Stimulated activated CD8-positive, alpha-beta memory T cell treated with anti-CD3 and anti-CD28 coated beads, Interleukin-12 subunit alpha, Interleukin-12 subunit beta, amount 100 ng/mL, for 24 hours (primary cell): Measurements from ENCODE around the gene KRT31.
"Not testable (repeated sequence)": the region's sequence is repeated elsewhere in the genome, so short reads cannot be mapped to it uniquely, and the experiment has no call there.

Source experiments
- DNase-seq: peaks from one replicate; pipeline ENCODE4 v3.0.0-alpha.2; 2020; ENCODE audit errors: extremely low read depth

The KRT31 gene

DNA sequence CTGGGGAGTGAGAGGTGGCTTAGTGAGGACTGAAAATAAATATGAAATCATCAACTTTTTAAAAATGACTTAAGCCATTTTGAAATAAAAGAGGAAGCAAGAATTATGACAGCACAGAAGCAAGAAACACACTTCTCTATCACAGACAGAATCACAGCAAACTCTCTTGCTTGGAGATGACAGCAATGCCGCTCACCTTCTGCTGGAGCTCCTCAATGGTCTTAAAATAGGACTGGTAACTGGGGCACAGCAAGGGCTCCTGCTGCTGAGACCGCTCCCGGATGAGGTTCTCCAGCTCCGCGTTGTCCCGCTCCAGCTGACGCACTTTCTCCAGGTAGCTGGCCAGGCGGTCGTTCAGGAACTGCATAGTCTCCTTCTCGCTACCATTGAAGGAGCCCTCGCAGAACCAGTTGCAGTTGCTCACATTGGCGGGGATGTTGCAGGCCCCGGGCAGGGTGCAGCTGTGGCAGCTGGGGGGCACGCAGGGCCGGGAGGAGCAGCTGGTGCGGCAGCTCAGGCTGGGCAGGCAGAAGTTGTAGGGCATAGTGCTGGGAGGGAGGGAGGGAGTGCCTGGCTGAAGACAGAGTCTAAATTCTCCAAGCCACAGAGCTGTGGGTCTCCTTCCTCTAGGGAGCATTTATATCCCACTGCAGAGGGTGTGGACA is at the start of gene KRT31:
Gene KRT31, minus strand, starts transcription at position 613 of the 665 bp plus-strand sequence. Its CDS starts 69 bp downstream, at position 544.
- DNase-seq = no peak

GRCh38 chr17:41446806-41447205 is 49.4 kb upstream of the KRT31 start:
- no peak for DNase-seq

GRCh38 chr17:41444640-41445039 is 47.2 kb upstream of the KRT31 start:
- no peak for DNase-seq

- no peak for DNase-seq
These were observed 46.8 kb upstream of the KRT31 start for GRCh38 chr17:41444186-41444585.

DNA sequence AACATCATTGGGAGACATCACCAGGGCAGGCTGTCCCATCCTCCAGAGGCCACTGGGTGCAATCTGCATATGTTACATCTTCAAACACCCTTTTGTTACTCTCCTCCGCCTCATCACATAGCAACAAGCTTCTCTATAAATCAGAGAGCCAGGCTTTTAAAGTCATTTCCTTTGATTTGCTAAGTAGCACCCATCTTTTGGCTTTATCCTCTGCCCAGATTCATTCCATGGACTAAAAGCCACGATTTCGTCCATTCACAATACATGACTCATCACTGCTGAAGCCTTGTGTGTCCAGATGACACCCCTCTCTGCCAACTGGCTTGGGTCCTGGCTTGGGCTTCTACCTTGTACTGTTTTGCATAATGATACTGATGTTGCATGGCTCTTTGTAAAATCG is 45.3 kb upstream of the KRT31 start:
- DNase-seq = no peak

DNA sequence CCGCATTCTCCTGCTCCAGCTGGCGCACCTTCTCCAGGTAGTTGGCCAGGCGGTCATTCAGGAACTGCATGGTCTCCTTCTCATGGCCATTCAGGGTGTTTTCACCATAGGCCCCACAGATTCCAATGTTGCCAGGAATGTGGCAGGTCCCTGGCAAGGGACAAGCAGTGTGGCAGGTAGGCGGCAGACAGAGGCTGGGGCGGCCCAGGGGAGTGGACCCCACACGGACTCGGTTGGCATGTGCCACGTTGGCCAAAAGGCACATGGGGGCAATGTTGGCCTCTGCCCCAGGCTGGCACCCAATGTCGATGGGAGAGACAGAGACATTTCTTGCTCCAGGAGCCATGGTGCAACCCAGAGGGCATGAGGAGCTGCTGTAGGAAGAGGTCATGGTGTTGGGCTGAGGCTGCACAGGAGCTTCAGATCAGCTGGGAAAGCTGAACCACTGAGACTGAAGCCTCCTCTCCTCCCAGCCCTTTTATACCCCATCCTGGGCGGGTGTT is 43.2 kb upstream of the KRT31 start, which contains the start of gene KRT38:
Gene KRT38, minus strand, starts transcription at position 453 of the 503 bp plus-strand sequence. Its CDS starts 62 bp downstream, at position 391.
- DNase-seq = no peak

DNA sequence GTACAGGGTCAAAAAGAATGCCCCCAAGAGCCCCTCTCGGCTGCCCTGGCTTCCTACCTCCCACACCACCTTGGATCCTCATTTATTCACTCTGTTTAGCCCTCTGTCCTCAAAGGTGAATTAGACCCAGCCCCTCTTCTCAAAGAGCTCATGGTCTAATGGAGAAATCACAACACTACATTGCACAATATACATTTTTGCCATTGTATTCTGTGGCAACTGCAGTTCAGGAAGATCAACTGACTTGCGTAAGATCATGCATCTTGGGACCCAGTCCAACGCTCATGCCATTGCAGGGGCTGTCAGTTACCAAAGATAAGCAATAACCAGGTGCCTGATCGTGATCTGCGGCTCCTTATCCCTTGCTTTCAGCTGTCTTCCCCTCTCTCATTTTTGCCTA is 42.0 kb upstream of the KRT31 start:
- DNase-seq = no peak

DNA sequence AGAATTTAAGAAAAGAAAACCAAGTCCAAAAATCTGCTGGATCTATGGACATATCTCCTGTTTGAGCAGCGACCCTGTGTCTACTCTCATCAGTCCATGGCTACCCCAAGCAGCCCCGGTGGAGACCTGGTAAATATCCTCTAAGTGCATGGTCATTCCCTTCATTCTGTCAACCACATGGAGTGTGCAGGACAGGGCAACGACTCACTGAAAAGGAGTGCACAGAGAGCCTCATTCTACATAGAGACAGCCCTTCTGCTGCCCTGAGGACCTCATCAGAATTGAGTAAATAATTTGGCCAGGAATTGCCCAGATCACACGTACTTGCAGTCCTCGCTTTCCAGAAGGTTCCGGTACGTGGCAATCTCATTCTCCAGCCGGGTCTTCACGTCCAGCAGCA is 40.4 kb upstream of the KRT31 start:
- DNase-seq = no peak

DNA sequence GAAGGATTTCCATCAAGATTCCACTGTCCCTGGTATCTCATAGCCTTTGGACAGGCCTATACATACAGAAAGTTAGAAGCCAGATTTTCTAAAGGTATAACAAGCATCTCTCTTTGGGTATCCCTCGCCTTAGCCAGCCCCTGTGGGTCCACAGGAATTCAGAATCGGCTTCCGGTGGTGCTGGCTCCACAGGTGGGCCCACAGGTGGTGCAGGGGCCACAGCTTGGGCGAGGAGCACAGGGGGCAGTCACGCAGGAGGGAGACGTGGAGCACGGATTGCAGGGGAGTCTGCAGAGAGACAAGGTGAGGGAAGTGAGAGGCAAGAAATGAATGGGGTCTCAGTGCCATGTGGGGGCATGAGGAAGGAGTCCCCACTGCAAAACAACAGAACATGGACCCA is 39.8 kb upstream of the KRT31 start:
- DNase-seq = no peak

DNA sequence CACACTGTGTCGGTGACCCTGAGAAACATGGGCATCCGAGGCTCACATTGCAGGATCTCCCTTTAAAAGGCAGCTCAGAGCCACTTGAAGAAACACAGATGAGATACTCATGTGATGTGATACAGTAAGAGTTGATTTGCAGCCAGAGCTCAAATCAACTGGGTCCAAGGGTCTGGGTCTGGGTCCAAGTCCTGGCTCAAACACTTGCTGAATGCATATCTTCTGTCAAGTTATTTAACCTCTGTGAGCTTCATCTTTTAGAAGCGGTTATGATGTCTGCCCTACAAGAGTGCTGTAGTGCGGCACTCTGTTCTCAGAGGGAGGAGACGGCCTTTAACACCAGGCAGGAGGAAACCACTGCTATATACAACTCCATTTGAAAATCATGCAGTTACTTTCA is 37.0 kb upstream of the KRT31 start:
- DNase-seq = no peak

DNA sequence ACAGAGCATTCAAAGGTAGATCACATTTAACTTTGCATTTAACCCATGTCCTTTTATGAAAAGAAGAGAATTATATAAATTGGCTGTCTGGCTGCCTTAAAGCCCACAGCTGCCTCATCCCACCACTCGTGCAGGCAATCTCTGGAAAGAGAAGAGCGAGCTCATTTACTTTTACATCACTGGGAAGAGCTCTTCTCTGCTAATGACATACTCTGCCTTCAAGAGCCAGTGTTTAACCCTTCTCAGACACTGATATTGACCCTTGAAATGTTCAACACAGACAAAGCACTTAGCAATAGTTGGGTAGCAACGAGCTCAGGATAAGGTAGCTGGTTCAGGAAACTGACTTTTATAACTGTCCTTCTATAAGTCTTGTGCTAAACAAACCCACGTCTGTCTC is 36.6 kb upstream of the KRT31 start:
- no peak for DNase-seq

- DNase-seq = no peak
These were observed 36.2 kb upstream of the KRT31 start for GRCh38 chr17:41433586-41433985.

DNA sequence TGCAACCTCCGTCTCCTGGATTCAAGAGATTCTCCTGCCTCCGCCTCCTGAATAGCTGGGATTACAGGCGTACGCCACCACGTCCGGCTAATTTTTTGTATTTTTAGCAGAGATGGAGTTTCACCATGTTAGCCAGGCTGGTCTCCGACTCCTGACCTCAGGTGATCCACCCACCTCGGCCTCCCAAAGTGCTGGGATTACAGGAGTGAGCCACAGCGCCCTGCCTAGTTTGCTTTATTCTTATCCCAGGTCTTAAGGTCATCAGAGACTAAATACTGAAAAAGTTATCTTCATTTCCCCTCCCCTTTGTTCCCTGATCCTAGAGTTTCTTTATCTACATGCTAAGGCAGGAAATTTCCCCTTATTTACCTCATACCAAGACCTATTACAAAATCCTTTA is 33.0 kb upstream of the KRT31 start:
- not testable (repeated sequence) for DNase-seq

DNA sequence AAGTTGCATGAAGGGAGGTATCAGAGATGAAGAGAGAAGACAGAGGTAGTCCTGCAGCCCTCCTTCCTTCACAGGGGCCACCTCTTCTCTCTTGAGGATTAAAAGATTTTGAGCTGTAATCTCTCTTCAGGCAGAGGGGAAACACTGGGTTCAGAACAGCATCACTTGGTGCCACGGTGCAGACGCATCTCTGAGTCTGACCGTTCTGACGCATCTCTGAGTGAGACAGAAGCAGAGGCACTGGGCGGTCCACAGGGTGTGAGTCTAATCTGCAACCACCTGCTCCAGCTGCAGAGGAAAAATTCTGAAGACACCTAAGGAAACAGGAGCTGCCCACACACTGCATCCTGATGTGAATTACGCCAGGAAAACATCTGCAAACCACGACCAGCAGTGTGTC is 32.3 kb upstream of the KRT31 start:
- no peak for DNase-seq

- DNase-seq = no peak
These were observed 31.3 kb upstream of the KRT31 start for GRCh38 chr17:41428591-41429291.

GRCh38 chr17:41424111-41424635 is 26.8 kb upstream of the KRT31 start, which contains the start of gene KRT37:
KRT37 (minus strand) TSS chr17:41424585; CDS start chr17:41424523, 62 bp downstream.
- DNase-seq = no peak

DNA sequence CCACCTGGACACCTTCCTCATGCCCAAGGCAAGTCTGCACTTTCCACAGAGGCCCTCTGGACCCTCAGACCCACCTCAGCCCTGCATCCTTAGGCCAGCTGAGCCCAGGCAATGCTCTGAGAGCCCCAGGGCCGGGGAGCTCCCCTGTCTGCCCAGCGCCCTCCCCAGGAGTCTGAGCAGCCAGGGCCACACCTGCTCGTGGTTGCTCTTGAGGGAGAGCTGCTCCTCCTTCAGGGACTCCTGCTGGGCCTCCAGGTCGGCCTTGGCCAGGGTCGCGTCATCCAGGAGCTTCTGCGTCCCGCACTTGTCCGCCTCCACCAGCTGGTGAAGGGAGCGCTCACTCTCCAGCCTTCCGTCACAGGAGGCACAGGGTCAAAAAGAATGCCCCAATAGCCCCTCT is 25.2 kb upstream of the KRT31 start:
- DNase-seq = not testable (repeated sequence)

DNA sequence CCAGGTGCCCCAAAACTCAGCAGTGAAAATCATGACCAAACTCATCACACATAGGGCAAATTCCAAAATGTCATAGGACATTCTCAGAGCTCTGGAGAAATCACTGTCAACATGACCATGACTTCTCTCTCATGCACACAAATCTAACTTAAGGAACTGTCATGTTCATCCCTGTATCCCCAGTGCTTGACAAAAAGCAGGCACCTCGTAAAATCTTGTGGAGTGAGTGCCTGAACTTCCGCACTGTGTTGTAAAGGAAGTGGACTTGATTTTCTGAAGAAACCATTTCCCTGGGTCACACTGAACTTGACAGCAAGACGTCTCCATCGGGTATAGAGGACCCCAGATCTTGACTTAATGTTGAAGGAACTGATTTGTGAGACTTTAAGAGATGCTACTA is 24.2 kb upstream of the KRT31 start:
- no peak for DNase-seq

- no peak for DNase-seq
These were observed 23.7 kb upstream of the KRT31 start for GRCh38 chr17:41421116-41421515.

DNA sequence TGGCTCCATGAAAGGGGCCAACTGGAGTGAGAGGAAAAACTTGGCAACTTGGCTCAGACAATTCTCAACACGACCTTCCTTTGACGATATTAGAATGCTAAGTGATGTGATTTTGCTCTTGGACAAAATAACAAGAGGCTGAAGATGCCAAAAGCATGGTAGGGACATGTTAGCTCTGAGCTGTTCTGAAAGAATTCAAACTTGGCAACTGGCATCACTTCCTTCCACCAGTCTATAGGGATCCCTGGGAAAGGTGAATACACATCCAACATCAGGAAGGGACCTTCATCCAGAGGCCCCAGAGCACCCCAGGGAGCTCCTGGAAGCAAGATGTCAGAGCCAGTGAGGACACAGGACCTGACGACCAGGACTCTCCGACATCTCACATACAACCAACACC is 22.7 kb upstream of the KRT31 start:
- DNase-seq = no peak

DNA sequence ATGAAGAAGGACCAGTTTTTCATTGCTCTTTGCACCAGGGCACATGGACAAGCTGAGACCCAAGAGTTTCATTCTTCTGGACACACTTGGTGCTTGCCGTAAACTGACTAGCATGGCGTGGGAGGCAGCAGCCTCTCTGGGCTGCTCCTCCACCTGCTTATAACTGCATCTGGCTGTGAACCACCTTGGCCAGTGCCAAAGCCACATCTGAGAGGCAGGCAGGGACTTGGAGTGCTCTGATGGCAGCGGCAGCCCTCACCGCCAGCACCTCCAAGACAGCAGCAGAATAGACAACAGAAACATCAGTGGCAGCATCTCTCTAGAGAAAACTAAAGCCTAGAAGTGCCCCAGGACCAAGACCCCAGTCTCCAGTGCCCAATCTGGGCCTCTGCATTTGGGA is 22.3 kb upstream of the KRT31 start:
- no peak for DNase-seq

- no peak for DNase-seq
These were observed 20.9 kb upstream of the KRT31 start for GRCh38 chr17:41418116-41418860.
